KMS-11 (cell line): Measurements from ENCODE around the gene ROR1.
A peak's percentile ranks its signal among the peaks of the same experiment; 100 is the strongest.

Experiments used
- H2AFZ ChIP-seq: fragments of 200-600 bp; sonication (generic); 2 replicates; pipeline ENCODE4 v1.6.1; 2016; ENCODE audit warnings: antibody characterized with exemption, mixed run types, low read depth
- H3K27ac ChIP-seq: fragments of 200-600 bp; sonication (generic); 2 replicates; pipeline ENCODE4 v1.6.1; 2016; ENCODE audit warnings: mild to moderate bottlenecking, mixed run types
- H3K27me3 ChIP-seq: fragments of 200-600 bp; sonication (generic); 2 replicates; pipeline ENCODE4 v1.6.1; 2017; ENCODE audit warnings: mild to moderate bottlenecking, low read depth, mixed run types, moderate library complexity; ENCODE audit not compliant: insufficient read depth
- H3K36me3 ChIP-seq: fragments of 200-600 bp; sonication (generic); 2 replicates; pipeline ENCODE4 v1.6.1; 2017; ENCODE audit warnings: mild to moderate bottlenecking, mixed run types; ENCODE audit not compliant: insufficient read depth
- H3K4me1 ChIP-seq: fragments of 200-600 bp; sonication (generic); 2 replicates; pipeline ENCODE4 v1.6.1; 2016; ENCODE audit warnings: mild to moderate bottlenecking, low read depth, mixed run types; ENCODE audit not compliant: poor library complexity, severe bottlenecking
- H3K4me2 ChIP-seq: fragments of 200-600 bp; sonication (generic); 2 replicates; pipeline ENCODE4 v1.7.0; 2016; ENCODE audit warnings: mild to moderate bottlenecking, mixed run types
- H3K4me3 ChIP-seq: fragments of 200-600 bp; sonication (generic); IDR thresholded peaks from 2 replicates; pipeline ENCODE4 v1.6.1; 2017; ENCODE audit warnings: low read depth, low read length, mixed read lengths; ENCODE audit not compliant: insufficient read depth
- H3K79me2 ChIP-seq: fragments of 200-600 bp; sonication (generic); 2 replicates; pipeline ENCODE4 v1.6.1; 2016; ENCODE audit warnings: low read depth, mixed run types; ENCODE audit not compliant: insufficient read depth
- H3K9ac ChIP-seq: fragments of 200-600 bp; sonication (generic); 2 replicates; pipeline ENCODE4 v1.6.1; 2016; ENCODE audit warnings: mild to moderate bottlenecking, mixed run types
- H4K20me1 ChIP-seq: fragments of 200-600 bp; sonication (generic); 2 replicates; pipeline ENCODE4 v1.6.1; 2016; ENCODE audit warnings: mild to moderate bottlenecking, mixed run types; ENCODE audit not compliant: insufficient read depth
- CTCF ChIP-seq: fragments of 200-600 bp; sonication (generic); conservative IDR thresholded peaks from 2 replicates; pipeline ENCODE4 v1.6.1; 2017; ENCODE audit warnings: low read depth, mild to moderate bottlenecking, antibody characterized with exemption, low read length, moderate library complexity, mixed read lengths

Gene ROR1

DNA sequence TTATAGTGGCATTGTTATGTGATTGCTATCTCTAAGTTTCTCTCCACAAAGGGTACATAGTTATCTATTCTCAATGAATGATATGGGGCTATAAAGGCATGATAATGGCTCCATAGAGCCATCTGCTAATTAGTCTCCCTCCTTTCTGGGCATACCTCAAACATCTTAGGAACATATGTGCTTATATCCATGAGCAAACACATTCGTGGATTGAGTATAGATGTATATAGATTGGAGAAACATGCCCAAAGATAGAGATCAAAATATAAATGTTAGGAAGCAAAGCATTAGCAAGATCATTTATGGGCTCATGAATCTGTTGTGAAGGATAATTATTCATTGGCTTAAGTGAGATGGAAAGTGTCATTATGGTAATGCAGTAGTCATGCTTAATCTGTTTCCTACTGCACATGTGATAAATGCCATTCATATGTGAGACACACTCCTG is 273.8 kb downstream of the ROR1 start:
- Histone ChIP-seq H3K4me1 (peaks cover 59% of the 10 kb centered on the region), H4K20me1 (no peaks in the 10 kb centered on the region), H3K36me3 (no peaks in the 10 kb centered on the region), H3K27me3 (no peaks in the 10 kb centered on the region), H2AFZ (no peak overlapping the region), H3K79me2 (no peaks in the 10 kb centered on the region), H3K4me3 (no peak overlapping the region), H3K4me2 (no peak overlapping the region), H3K27ac (no peak overlapping the region), H3K9ac (no peak overlapping the region)
- TF ChIP-seq CTCF = no peak

GRCh38 chr1:64049900-64050540 is 276.2 kb downstream of the ROR1 start:
- Histone ChIP-seq H3K36me3 (no peaks in the 10 kb centered on the region), H3K27ac (peak overlapping the region; percentile 35), H3K79me2 (no peaks in the 10 kb centered on the region), H3K4me2 (peak overlapping the region; percentile 52), H3K4me3 (no peak overlapping the region), H4K20me1 (no peaks in the 10 kb centered on the region), H3K4me1 (peaks cover 54% of the 10 kb centered on the region), H3K9ac (no peak overlapping the region), H2AFZ (no peak overlapping the region), H3K27me3 (no peaks in the 10 kb centered on the region)
- no peak for TF ChIP-seq CTCF

- Histone ChIP-seq H3K27me3 (no peaks in the 10 kb centered on the region), H2AFZ (no peak overlapping the region; the same call in 1 of the 2 replicates), H3K27ac (peak overlapping the region; percentile 35), H3K4me3 (no peak overlapping the region), H3K9ac (no peak overlapping the region), H3K4me2 (peak overlapping the region; percentile 52), H3K4me1 (peaks cover 49% of the 10 kb centered on the region), H3K36me3 (no peaks in the 10 kb centered on the region), H4K20me1 (no peaks in the 10 kb centered on the region), H3K79me2 (no peaks in the 10 kb centered on the region)
- TF ChIP-seq CTCF = no peak
These were observed 276.8 kb downstream of the ROR1 start for GRCh38 chr1:64050601-64051000.

- Histone ChIP-seq H2AFZ (no peak overlapping the region), H3K79me2 (no peaks in the 10 kb centered on the region), H3K4me1 (peaks cover 38% of the 10 kb centered on the region), H4K20me1 (no peaks in the 10 kb centered on the region), H3K4me3 (no peak overlapping the region), H3K9ac (no peak overlapping the region), H3K27me3 (no peaks in the 10 kb centered on the region), H3K27ac (no peak overlapping the region), H3K4me2 (peak overlapping the region; percentile 50), H3K36me3 (no peaks in the 10 kb centered on the region)
- TF ChIP-seq CTCF = no peak
These were observed 278.0 kb downstream of the ROR1 start for GRCh38 chr1:64051796-64052195.
